T-helper 1 cell treated with Interleukin-12 subunit alpha and Interleukin-12 subunit beta and Interleukin-4 antibody, amounts not matched to agents 30 ng/mL and 1 ng/mL, for 36 hours (primary cell): ENCODE measurements around the gene TMEM184B. TPM values are rescaled to one million over a fixed set of nuclear protein-coding genes. Genes with fewer than 3 reads are reported as not detected.

Experiments used
- intact Hi-C: fragments of 100-400 bp; cut with micrococcal nuclease; formaldehyde crosslinking; loops from one replicate; pipeline ENCODE4 v1.15.1; 2024
- total RNA-seq: library from RNA; stranded (reverse); gene quantifications from 2 replicates; pipeline ENCODE4 v1.2.3, GENCODE V29; 2022

TMEM184B gene
- total RNA-seq, 1 donor from 2014 or later = 45.9 TPM

- intact Hi-C loops = no loop called here
These were observed 43.7 kb downstream of the TMEM184B start for GRCh38 chr22:38228873-38229740.

- intact Hi-C loops = no loop called here
These were observed 44.4 kb downstream of the TMEM184B start for GRCh38 chr22:38228326-38228872.

GRCh38 chr22:38226853-38227649 is 45.8 kb downstream of the TMEM184B start:
- intact Hi-C loops = no loop called here

- intact Hi-C loops = no loop called here
These were observed 49.4 kb downstream of the TMEM184B start for GRCh38 chr22:38223289-38223960.

GRCh38 chr22:38222797-38223119 is 50.1 kb downstream of the TMEM184B start:
- intact Hi-C loops = no loop called here

GRCh38 chr22:38221908-38222796 is 50.7 kb downstream of the TMEM184B start:
- intact Hi-C loops = no loop called here

GRCh38 chr22:38221407-38221806 is 51.4 kb downstream of the TMEM184B start:
- intact Hi-C loops = no loop called here

GRCh38 chr22:38220653-38221386 is 52.0 kb downstream of the TMEM184B start:
- intact Hi-C loops = no loop called here

- intact Hi-C loops = no loop called here
These were observed 52.6 kb downstream of the TMEM184B start for GRCh38 chr22:38220163-38220562.

GRCh38 chr22:38219632-38220031 is 53.2 kb downstream of the TMEM184B start:
- intact Hi-C loops = no loop called here

GRCh38 chr22:38218661-38219622 is 53.9 kb downstream of the TMEM184B start:
- intact Hi-C loops = no loop called here

GRCh38 chr22:38215156-38216038 is 57.4 kb downstream of the TMEM184B start:
- intact Hi-C loops = no loop called here

- intact Hi-C loops = loop anchor here (1.0 kb wide), 2 partner anchors 11 to 33 kb away; partner anchors contain the start of gene PLA2G6
These were observed 58.3 kb downstream of the TMEM184B start for GRCh38 chr22:38214302-38215056.

GRCh38 chr22:38213990-38214301 is 58.9 kb downstream of the TMEM184B start:
- intact Hi-C loops = loop anchor here (1.0 kb wide), 2 partner anchors 11 to 33 kb away; partner anchors contain the start of gene PLA2G6

- intact Hi-C loops = no loop called here
These were observed 59.4 kb downstream of the TMEM184B start for GRCh38 chr22:38213319-38213989.

GRCh38 chr22:38212442-38212841 is 60.4 kb downstream of the TMEM184B start:
- intact Hi-C loops = no loop called here
